Cardiac septum (tissue), 1 donor: ENCODE measurements around the gene KLC4. TPM values are rescaled to one million over a fixed set of nuclear protein-coding genes. Genes with fewer than 3 reads are reported as not detected.
"Not testable (repeated sequence)": the region's sequence is repeated elsewhere in the genome, so short reads cannot be mapped to it uniquely, and the experiment has no call there.

Experiments
- DNase-seq: peaks from one replicate; pipeline ENCODE4 v3.0.0-alpha.2; 2020; ENCODE audit warnings: low spot score
- intact Hi-C: fragments of 100-400 bp; cut with DNase I; formaldehyde crosslinking; loops from one replicate; pipeline ENCODE4 v1.14.0; 2022
- total RNA-seq: library from RNA; stranded (reverse); fragmentation: NEBNext Ultra II Directional; extraction: Animal tissue kit (Norgen Biotek cat#: 25700); gene quantifications from one replicate; pipeline ENCODE4 v1.2.1, GENCODE V29; 2021
- donor health status: DM: no; HTN: no; CAD: no.

KLC4 gene
- total RNA-seq, 1 donor from 2014 or later: 31.1 TPM

- intact Hi-C loops: no loop called here
- DNase-seq: no peak
These were observed 900 bp upstream of the KLC4 start for GRCh38 chr6:43058531-43058930.

DNA sequence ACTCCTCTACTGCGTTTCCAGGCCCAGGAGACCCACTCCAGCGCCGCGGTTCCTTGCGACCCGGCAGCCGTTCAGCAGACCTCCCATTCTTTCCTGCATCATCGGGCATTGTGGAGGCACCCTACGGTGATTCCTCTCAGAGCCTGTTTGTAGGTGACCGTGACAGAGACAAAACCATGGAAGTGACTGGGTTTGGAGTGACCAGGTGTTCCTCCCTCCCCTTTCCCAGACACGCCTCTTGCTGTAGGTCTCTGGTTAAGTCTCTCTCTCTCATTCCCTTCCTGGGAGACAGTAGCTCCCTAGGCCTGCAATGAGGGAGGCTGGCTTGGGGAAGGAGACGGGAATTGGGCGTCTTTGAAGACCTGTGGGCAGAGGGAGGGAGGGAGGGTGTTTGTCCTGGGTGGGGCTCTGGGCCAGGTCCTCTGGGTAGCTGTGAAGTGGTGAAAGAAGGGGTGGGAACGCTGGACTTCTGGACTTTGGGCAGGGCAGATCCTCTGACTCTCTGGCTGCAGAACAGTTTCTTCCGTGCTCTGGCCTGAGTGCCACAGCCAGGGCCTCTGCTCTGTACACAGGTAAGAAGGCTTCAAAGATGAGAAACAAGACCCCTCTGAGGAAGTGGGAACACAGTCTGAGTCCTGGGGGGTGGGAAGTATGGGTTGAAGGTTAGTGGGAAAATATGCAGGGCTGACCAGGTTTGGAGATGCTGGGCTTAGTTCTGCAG lies 763 bp downstream of the KLC4 start:
- intact Hi-C loops: no loop called here
- DNase-seq: no peak

DNA sequence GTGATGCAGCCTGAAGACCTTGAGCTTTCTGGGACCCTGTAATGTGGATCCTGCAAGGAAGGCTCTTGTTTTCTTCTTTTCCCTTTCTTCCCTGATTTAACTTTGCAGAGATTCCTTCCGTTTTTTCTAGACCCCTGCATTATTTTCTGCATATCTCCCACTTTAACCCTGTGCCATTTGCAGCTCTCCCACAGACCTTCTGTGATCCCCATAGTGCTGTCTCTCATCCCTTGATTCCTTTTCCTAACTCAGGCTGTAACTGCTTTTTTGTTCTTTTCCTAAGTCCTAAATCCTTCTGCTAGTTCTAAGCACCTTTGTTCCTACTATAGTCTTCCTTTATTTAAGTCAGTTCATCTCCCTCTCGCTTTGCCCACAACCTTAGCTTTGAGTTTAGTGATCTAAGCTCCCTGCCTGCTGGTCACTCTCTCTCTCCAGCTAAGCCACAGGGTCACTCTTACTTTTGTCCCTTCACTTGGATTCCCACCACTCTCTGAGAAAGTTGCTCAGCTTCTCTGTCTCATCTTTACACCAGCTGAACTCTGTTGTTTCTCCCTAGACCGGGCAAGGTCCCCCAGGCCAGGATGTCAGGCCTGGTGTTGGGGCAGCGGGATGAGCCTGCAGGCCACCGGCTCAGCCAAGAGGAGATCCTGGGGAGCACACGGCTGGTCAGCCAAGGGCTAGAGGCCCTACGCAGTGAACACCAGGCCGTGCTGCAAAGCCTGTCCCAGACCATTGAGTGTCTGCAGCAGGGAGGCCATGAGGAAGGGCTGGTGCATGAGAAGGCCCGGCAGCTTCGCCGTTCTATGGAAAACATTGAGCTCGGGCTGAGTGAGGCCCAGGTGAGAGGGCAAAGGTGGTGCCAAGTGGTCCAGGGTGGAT lies 1.6 kb downstream of the KLC4 start:
- no peak for DNase-seq
- intact Hi-C loops: no loop called here

- DNase-seq: no peak
- intact Hi-C loops: no loop called here
These were observed 2.4 kb downstream of the KLC4 start for GRCh38 chr6:43061861-43062260.

DNA sequence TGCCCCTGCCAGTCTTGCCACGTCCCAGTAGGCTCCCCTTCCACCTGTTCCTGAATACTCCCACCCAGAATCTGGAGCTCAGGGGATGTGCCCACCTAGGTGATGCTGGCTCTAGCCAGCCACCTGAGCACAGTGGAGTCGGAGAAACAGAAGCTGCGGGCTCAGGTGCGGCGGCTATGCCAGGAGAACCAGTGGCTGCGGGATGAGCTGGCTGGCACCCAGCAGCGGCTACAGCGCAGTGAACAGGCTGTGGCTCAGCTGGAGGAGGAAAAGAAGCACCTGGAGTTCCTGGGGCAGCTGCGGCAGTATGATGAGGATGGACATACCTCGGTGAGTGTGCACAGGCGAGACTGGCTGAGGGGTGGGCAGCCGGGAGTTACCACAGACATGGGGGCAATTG lies 3.4 kb downstream of the KLC4 start:
- no peak for DNase-seq
- intact Hi-C loops: no loop called here

- intact Hi-C loops: loop anchor here (5.0 kb wide), 1 partner anchor 72 kb away; no protein-coding TSS in a partner anchor
- DNase-seq: no peak
These were observed 10.7 kb downstream of the KLC4 start for GRCh38 chr6:43070028-43070632.

DNA sequence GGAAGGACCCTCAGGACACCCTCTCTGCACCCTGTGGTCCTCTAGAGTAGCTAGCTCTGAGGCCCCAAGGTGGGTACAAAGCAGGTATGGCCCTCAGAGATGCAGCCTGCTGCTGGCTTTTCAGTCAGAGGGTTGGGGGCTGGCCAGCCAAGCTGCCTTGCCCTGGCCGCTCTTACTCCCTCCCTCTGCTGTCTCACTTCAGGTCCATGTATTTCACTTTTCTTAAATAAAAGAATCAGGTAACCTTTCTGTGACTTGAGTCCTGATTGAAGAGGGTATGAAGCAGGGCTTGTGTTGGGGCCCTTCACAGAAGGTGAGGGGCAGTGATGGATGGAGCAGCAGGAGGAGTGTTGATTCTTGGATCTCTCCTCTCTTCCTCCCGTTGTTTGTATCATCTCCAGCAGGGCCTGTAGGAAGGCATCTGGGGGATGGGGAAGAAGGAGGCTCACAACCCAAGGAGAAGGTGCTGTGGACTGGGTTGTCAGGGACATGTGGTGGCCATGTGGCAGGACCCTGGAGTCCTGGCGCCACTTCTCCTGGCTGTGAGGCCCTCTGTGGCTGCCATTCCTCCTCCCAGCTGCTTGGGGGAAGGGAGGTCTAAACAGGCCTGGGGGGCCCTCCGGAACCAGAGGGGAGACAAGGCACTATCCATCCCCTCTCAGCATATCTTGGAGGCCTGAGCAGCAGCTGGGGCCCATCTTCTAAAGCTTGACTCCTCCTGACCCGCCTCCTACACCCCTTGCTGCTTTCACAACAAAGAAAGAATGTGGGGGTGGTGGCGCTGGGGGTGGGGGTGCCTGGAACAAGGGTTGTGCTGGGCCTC lies 15.6 kb downstream of the KLC4 start:
- no peak for DNase-seq
- intact Hi-C loops: loop anchor here (5.0 kb wide), 1 partner anchor 67 kb away; no protein-coding TSS in a partner anchor

DNA sequence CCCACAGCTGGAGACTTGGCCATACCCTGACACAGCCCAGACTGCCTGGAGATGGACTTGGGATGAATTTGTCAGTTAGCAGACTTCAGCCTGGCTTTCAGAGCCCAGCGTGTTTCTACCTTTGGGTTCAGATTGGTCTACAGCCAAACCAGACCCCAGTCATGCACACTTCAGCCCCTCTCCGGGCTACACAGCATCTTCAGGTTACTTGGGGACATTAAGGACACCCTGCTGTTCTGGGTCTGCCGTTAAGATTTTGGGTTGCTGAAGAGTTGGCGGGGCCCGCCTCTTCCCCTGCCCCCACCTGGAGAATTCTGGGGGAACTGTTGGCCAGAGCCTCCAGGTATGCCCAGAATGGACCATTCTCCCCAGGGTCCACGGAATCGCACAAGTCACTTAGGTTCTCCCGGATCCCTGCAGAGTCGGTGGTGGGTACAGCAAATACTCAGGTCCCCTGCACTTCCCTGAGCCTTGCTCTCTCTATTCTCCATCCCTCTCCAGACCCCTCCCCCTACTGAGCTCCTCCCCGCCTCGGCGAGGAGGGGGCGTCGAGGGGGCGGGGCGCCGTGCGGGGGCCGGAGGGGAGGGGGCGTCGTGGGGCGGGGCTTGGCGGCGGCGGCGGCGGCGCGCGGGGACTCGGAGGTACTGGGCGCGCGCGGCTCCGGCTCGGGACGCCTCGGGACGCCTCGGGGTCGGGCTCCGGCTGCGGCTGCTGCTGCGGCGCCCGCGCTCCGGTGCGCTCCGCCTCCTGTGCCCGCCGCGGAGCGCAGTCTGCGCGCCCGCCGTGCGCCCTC lies 16.4 kb downstream of the KLC4 start, which contains the start of gene PTK7:
Gene PTK7 (plus strand): TSS at position 645 of the 794 bp plus-strand sequence. CDS start 175 bp downstream, outside the sequence.
- no peak for DNase-seq
- intact Hi-C loops: no loop called here

DNA sequence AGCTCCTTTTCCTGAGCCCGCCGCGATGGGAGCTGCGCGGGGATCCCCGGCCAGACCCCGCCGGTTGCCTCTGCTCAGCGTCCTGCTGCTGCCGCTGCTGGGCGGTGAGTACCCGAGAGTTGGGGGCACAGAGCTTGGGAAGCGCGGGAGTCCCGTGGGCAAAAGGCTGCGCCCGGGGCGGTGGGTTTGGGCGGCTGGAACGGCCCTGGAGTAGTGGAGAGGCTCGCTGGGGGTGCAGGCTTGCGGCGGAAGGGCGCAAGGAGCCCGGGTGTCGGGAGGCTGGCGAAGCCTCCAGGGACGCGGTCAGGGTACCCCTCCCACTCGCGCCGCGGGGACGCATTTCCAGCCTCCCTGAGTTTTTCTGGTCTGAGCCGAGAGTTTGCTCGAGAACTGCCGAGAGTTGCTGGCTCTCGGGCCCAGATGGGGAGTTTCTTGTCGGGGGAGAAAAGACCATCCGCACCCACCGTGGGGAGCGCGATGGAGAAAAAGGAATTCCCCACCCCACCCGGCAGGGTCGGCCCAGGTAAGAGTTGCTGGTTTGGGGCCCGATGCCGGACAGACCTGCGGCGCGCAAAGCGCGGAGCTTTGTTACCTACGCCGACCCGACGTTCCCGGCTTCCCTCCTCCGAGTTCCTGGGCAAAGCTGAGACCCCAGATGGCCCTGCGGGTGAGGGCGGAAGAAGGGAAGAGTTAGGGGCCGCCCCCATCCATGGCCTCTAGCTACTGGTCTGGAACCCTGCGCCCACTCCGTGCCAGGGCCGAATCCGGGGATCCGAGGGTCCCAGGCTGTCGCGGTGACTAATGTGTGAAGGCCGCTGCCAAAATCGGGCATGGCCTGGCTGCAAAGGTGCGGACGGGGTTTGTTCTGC lies 17.3 kb downstream of the KLC4 start:
- intact Hi-C loops: no loop called here
- no peak for DNase-seq

- DNase-seq: no peak
- intact Hi-C loops: no loop called here
These were observed 17.9 kb downstream of the KLC4 start for GRCh38 chr6:43077333-43077809.

DNA sequence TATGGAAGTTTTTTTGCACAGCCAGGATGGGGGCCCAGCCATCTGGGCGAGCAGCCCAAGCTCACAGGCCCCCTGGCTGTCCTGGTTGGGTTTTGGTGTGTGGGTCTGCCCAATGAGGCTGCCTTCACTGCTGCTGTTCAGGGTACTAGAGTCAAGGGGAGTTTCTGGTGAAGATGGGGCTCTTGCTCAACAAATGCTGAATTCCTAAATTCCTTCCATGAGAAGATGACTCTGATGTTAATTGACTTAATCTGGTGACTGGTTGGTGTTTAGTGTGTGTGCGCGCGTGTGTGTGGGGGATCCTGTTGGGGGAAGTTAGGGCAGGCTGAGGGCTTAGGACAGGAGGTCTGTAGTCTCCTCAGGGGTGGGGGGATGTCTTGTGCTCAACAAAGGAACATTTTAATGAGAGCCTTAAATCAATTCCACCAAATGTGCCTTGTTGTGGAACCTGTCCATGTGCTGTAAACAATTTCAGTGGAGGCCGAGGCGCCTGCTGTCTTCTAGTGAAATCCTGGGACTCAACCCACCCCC lies 18.6 kb downstream of the KLC4 start:
- intact Hi-C loops: no loop called here
- no peak for DNase-seq

- no peak for DNase-seq
- intact Hi-C loops: no loop called here
These were observed 19.3 kb downstream of the KLC4 start for GRCh38 chr6:43078691-43079090.

GRCh38 chr6:43081043-43081442 lies 21.6 kb downstream of the KLC4 start:
- intact Hi-C loops: no loop called here
- DNase-seq: no peak

DNA sequence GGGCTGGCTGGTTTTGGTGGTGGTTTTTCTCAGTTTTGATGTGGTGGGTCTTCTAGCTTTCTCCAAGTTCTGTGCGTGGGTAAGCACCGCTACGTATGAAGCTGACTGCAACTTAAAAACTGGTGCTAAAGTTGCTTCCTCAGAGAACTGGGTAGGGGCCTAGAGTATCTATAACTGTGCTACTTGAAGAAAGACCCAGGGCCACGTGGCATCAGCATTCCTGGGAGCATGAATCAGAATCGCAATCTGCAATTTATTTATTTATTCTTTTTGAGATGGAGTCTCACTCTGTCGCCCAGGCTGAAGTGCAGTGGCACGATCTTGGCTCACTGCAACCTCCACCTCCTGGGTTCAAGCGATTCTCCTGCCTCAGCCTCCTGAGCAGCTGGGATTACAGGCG lies 22.5 kb downstream of the KLC4 start:
- DNase-seq, intact Hi-C loops: not testable (repeated sequence)

DNA sequence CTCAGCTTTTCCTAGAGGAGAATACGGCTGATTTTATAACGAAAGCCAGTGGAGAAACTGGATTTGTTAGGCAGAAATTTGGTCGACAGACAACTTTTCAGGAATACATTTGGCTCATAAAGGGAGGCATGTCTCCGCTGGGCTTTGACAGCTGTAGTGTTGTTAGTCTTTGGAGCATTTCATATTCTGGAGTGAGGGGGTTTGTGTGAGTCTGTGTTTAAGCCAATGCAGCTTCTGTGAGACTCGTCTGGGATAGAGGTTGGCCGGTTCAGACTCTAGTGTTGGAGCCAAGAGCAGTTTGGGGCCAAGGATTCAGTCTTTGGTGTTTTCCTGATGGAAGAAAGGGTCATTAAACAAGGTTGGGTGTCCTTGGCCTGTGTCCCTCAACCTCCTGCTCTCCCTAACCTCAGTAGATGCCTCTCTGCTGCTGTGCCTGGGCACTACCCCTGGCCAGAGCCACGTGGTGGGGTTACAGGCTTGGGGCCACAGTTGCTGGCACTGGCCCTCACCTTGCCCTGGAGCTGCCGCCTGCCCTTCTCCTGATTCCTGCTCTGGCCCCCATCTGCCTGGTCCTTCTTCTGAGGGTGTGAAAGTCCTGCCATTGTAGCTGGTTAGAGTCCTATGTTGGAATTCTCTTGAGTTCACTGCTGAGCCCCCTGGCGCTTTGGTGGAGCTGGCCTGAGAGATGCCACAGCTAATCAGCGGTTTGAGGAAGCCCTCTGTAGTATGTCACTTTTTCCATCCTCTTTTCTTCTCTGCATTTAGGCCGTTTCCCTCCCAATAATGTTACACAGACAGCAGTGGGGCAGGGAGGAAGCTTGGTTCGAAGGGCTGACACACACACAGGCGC lies 23.6 kb downstream of the KLC4 start:
- intact Hi-C loops: no loop called here
- DNase-seq: no peak

GRCh38 chr6:43086022-43086658 lies 26.7 kb downstream of the KLC4 start:
- intact Hi-C loops: no loop called here
- DNase-seq: no peak
